ENCODE measurements around the gene PIK3C3.

Gene PIK3C3

DNA sequence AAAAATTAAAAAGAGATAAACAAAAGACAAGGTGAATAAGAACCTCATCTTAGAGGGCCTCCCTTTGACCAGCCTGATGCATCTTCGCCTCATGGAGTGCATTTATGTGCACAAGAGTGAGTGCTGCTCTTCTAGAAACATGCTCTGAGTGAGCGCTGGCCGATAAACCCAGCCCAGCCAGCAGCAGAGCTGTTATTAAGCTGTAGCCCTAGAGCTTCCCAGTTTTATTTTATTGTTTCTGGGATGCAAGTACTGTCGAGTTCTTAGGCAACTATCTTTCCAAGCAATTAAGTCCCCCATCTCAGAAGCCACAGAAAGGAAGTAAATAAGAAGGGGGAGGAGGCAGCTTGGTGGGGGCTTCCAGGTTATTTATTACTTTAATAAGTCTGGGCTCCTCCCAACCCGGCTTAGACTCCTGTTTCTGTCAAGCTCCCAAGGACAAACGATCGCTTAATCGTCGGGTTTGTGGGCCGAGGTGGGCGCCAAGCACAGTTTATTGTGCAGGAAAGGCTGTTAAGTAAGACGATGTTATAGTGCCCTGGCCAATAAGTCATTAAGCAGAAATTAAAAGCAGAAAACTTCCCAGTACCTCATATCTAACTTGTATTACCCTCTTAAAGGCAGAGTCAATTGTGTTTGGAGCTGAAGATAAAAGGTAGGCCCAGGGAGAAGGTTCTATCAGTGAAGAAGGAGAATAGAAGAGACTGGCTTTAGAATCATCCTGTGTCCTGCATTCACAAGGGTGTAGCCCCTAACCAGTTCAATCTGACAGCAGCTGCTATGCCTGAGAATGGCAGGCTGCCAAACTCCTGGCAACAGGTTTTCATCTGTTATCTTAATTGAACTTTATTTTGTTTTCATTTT lies 176.3 kb downstream of the PIK3C3 start:
- DNase-seq (ENCODE audit: low spot score) = no peak

DNA sequence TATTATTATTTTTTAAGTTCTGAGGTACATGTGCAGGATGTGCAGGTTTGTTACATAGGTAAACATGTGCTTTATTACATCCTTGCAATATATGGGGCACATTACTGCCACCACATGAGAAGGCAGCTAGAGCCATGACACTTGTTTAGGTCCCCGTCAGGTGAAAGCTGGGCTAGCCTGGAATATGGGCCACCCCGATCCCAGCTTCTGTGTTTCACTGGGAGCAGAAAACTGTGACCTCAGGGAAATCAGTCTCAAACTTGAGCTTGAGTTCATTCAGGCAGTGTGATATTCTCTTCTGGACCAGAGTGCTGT lies 176.9 kb downstream of the PIK3C3 start:
- DNase-seq (ENCODE audit: low spot score) = no peak

All from D341Med (cell line).